Naive thymus-derived CD8-positive, alpha-beta T cell (primary cell): Measurements from ENCODE around the gene SMYD3. TPM values are rescaled to one million over a fixed set of nuclear protein-coding genes. Genes with fewer than 3 reads are reported as not detected.

Experiments
- ATAC-seq, 2 donors: fragments of 150-1000 bp; cut with Tn5 transposase in 1 of 2; sonication (Bioruptor Pico), chemical (Tn5 transposase) in 1 of 2; 1 replicate in 1 of 2; 2 replicates in 1 of 2; pipeline ENCODE4 v1.10.0; 2021; ENCODE audit warnings: mild to moderate bottlenecking in 2 of 2, moderate library complexity in 2 of 2
- POLR2A ChIA-PET: fragments of 350-600 bp; sonication (Branson Sonifier 250); formaldehyde crosslinking; loops from one replicate; lab custom pipeline; 2021; ENCODE audit warnings: antibody characterized with exemption; lab: Charles Lee
- DNase-seq, 10 donors: peaks; one replicate each; pipeline versions ENCODE4 v3.0.0 to v3.0.0-alpha.2; 2020 to 2022
- H3K27ac Mint-ChIP-seq, 10 donors: one replicate each; pipeline ENCODE4 v1.8.0; 2020 to 2022; ENCODE audit warnings: mild to moderate bottlenecking in 10 of 10, mixed read lengths in 10 of 10, moderate library complexity in 4 of 10, inconsistent platforms in 1 of 10
- H3K27me3 Mint-ChIP-seq, 5 donors: one replicate each; pipeline ENCODE4 v1.8.0; 2021 to 2022; ENCODE audit warnings: mixed read lengths in 5 of 5
- H3K36me3 Mint-ChIP-seq, 3 donors: one replicate each; pipeline ENCODE4 v1.8.0; 2020 to 2022; ENCODE audit warnings: mixed read lengths in 3 of 3, mild to moderate bottlenecking in 2 of 3, inconsistent platforms in 1 of 3
- H3K4me1 Mint-ChIP-seq, 4 donors: one replicate each; pipeline ENCODE4 v1.8.0; 2021 to 2022; ENCODE audit warnings: mixed read lengths in 4 of 4
- H3K4me3 Mint-ChIP-seq, 10 donors: one replicate each; pipeline ENCODE4 v1.8.0; 2020 to 2022; ENCODE audit warnings: mild to moderate bottlenecking in 10 of 10, mixed read lengths in 10 of 10, moderate library complexity in 6 of 10, inconsistent platforms in 1 of 10
- H3K9me3 Mint-ChIP-seq, 9 donors: one replicate each; pipeline ENCODE4 v1.8.0; 2020 to 2022; ENCODE audit warnings: mixed read lengths in 9 of 9, mild to moderate bottlenecking in 3 of 9, inconsistent platforms in 1 of 9, moderate library complexity in 1 of 9
- polyA plus RNA-seq, 3 donors: library from polyadenylated mRNA; unstranded; fragments of 300-500 nt; fragmentation: Illumina TruSeq; gene quantifications; one replicate each; pipeline ENCODE4 v1.2.3, GENCODE V29; 2021
- total RNA-seq, 8 experiments: library from RNA in 2 of 8; stranded (reverse) in 2 of 8; gene quantifications; one replicate each; pipeline ENCODE4 v1.2.3 and lab custom pipeline; 2021 to 2026

SMYD3 gene
- total and polyA plus RNA-seq, 5 experiments from 2014 or later: 19.1 to 42.1 (median 36.5) TPM

DNA sequence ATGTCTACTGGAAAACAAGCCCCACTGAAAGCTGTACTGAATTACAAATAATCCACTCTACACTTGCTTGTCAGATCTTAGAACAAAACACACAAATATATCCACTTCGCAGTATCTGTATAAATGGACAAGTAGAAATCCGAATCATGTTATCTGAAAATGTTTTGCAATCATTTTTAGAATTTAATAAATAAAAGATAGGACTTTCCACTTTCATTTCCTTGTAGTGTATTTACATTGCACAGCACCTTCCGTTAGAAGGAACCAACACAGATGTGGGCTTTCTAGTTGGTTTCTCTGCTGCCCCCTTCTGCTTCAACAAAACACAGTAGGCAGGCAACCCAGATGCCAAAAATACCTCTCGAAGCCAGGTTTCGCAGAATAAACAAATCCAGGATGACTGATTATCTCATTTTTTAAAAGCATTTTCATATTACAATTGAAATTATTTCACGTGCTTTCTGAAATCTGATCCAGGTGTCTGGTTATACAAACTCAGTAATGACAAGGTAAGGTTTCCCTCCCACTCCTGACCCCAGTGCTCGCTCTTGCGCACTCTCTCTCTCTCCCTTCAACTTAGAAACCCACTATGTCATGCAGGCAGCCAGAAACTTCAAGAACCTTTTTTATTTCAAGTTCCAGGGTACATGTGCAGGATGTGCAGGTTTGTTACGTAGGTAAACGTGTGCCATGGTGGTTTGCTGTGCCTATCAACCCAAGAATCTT is 389.9 kb downstream of the SMYD3 start:
- Mint-ChIP-seq H3K4me3 (peak overlapping the region; percentile 36 to 83 (median 72)), H3K27me3 (no peaks in the 10 kb centered on the region), H3K9me3 (peaks cover 0 to 8% (median 0%) of the 10 kb centered on the region in 9 donors), H3K36me3 (peaks cover 0 to 6% (median 3%) of the 10 kb centered on the region in 3 donors), H3K4me1 (peaks cover 3 to 39% (median 22%) of the 10 kb centered on the region in 4 donors), H3K27ac (peak overlapping the region; percentile 73 to 95 (median 90))
- peak; percentile 94 to 95 for ATAC-seq
- POLR2A ChIA-PET: no interaction called here
- peak; percentile 12 to 89 (median 62) for DNase-seq

GRCh38 chr1:246114369-246114768 is 392.7 kb downstream of the SMYD3 start:
- ATAC-seq: no peak
- Mint-ChIP-seq H3K36me3 (peaks cover 0 to 14% (median 3%) of the 10 kb centered on the region in 3 donors), H3K9me3 (peaks cover 0 to 5% (median 0%) of the 10 kb centered on the region in 9 donors), H3K4me3 (no peak overlapping the region), H3K27me3 (no peaks in the 10 kb centered on the region), H3K4me1 (peaks cover 3 to 42% (median 25%) of the 10 kb centered on the region in 4 donors), H3K27ac (peak overlapping the region in 5 of 10 donors; percentile 25 to 90 (median 53))
- POLR2A ChIA-PET: no interaction called here
- no peak for DNase-seq

DNA sequence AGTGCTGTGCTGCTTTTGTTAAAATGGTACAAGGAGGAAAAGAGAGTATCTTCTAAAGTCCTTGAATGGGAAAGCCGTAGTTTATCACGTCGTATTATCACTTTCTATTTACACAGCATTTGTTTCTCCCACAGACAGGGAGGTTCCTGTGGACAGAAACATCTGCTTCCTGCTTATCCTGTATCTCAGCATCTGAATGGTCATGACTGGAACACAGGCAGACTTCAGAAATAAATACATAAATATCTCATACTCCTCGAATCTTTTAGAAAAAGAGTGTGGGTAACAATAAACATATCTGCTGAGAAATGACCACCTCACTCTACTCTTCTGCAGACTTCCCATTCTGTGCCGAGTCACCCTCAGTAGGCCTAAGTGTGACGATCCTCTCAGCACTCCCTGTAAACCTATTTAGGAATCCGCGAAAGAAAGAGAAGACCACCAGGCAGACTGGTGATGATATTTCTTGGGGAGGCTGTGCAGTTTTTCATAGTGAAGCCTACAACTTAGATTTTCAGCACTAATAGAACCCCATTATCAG is 393.5 kb downstream of the SMYD3 start:
- peak overlapping the region in 5 of 10 donors; percentile 23 to 81 (median 33) for H3K27ac Mint-ChIP-seq
- H3K4me1 Mint-ChIP-seq: peaks cover 3 to 42% (median 26%) of the 10 kb centered on the region in 4 donors
- ATAC-seq (no peak), DNase-seq (no peak)
- H3K36me3 Mint-ChIP-seq: peaks cover 0 to 13% (median 3%) of the 10 kb centered on the region in 3 donors
- H3K4me3 Mint-ChIP-seq: no peak overlapping the region
- no peaks in the 10 kb centered on the region for H3K27me3 Mint-ChIP-seq
- POLR2A ChIA-PET: no interaction called here
- peaks cover 0 to 3% (median 0%) of the 10 kb centered on the region in 9 donors for H3K9me3 Mint-ChIP-seq

DNA sequence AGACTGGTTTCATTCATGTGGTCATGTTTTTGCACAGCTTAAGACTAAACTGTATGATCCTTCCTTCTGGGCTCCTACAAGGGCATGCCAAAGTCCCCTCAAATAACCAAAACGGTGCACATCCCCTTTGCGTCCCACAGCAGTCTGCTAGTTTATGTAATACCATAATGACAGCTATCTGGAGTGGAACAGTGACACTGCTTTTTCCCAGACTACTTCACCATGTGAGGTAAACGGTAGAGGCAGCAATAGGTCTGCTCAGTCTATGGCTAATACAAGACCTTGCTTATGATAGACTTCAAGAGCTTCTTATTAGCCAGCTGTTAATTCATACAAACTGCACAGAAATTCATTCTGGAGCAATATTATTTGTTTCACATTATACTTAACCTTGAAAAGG is 395.5 kb downstream of the SMYD3 start:
- ATAC-seq (no peak), DNase-seq (no peak)
- no peaks in the 10 kb centered on the region for H3K27me3 Mint-ChIP-seq
- peaks cover 0 to 22% (median 3%) of the 10 kb centered on the region in 3 donors for H3K36me3 Mint-ChIP-seq
- H3K4me1 Mint-ChIP-seq: peaks cover 3 to 28% (median 20%) of the 10 kb centered on the region in 4 donors
- H3K4me3 Mint-ChIP-seq: no peak overlapping the region
- no peak overlapping the region for H3K27ac Mint-ChIP-seq
- POLR2A ChIA-PET: no interaction called here
- H3K9me3 Mint-ChIP-seq: no peaks in the 10 kb centered on the region

DNA sequence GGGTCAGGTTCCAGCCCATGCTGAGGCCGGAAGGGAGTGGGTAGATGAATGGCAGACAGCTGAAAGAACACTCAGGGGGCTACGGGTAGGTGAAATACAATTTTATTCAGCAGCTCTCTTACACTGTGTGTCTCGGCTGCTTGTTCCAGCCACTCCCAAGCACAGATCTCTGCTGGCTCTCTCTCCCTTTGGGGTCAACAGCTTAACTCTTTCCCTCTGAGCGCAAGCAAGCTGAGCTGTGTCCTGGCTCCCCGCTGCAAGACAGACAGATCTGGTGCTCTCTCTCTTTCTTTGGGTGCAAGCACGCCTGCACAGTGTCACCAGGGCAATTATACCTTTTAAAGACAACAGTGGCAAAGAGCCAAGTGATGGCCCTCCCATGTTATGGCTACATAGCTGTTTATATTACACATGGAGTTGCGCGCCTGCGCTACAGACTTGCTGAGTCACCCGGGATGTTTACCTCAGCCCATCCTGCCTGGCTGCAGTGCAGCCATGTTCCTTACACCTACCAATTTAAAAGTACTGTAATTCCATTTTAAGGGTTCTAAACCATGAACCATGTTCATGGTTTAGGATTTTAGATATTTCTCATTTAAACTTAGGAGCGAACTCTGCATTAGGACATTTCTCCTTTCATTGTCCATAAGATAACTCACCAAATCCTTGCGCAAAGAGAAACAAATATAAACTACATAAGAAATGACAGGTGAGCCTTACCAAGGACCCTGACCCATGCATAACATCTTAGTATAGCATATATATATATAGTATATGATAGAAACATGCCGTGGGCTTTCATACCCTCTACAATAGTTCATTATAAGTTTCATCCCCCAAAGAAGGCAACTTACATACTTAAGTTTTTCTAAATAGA is 396.5 kb downstream of the SMYD3 start:
- POLR2A ChIA-PET: no interaction called here
- Mint-ChIP-seq H3K27ac (peak overlapping the region in 1 of 10 donors; percentile 65), H3K27me3 (no peaks in the 10 kb centered on the region), H3K4me3 (no peak overlapping the region), H3K4me1 (peaks cover 1 to 22% (median 12%) of the 10 kb centered on the region in 4 donors), H3K36me3 (peaks cover 0 to 23% (median 3%) of the 10 kb centered on the region in 3 donors), H3K9me3 (no peaks in the 10 kb centered on the region)
- ATAC-seq (no peak), DNase-seq (no peak)

DNA sequence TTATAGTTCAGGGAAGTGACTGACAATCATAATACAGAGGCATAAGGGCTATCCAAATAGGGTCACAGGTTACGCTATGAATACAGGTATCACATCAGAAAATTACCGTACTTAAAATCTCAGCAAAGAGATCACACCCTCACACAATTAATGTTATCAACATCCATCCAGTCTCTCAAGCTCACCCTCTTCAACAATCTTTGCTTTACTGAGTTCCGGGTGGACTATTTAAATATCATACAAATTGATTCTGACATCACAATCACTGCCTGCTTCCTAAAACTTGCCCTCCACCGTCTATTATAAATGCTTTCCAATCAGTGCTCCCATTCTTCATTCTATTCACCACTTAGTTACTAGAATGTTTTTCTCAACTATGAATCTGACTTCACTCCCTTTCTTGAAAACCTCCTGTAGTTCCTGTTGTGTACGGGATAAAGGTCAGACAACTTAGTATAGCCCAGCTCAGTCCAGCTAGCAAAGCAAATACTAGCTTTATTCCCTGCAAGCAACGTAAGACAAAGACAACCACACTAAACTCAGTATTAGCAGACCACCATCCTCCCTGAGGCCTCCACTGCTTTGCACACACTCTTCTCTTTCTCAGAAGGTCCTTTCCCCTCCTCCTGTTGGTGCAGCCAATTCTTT is 398.7 kb downstream of the SMYD3 start:
- ATAC-seq: no peak
- H3K27me3 Mint-ChIP-seq: no peaks in the 10 kb centered on the region
- H3K36me3 Mint-ChIP-seq: peaks cover 0 to 31% (median 6%) of the 10 kb centered on the region in 3 donors
- H3K4me1 Mint-ChIP-seq: peaks cover under 1 to 13% (median 5%) of the 10 kb centered on the region in 4 donors
- POLR2A ChIA-PET: interaction anchor here (0.7 kb wide), 1 partner anchor 1306 kb away, joined by 3 read pairs; no protein-coding TSS in a partner anchor
- no peak for DNase-seq
- H3K9me3 Mint-ChIP-seq: no peaks in the 10 kb centered on the region
- no peak overlapping the region for H3K4me3 Mint-ChIP-seq
- no peak overlapping the region for H3K27ac Mint-ChIP-seq

DNA sequence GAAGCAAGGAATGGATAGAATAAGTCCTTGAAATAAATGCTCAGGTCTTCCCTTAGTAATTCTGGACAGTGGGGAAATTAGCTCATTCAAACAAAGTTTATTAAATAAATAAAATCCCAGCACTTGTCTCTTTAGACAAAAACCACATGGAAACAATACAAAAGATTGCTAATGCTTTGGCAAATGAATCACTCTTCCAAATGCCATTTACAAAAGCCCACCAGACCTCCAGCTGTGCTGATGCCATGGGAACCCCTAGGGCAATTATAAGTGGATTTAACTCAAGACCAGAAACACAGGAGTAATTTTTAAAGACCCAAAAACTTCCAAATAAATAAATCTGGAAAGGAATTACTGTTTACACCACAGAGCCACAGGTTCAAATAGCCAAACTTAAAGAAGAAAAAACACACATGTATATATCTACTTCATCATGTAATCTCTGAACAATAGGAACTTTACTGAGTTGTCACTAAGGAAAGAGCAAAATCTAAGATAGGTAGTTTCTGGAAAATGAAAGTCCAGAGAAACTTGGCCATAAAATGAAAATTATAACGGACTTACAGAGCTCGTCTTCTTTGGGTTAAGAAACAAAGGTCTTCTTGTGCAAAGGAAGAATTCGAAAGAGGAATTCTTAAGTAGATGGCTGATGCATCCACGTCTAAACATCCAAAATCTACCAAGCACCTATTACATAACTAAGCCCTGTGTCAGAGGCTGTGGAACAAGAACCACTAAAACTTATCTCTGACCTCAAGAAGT is 399.4 kb downstream of the SMYD3 start:
- no peak overlapping the region for H3K27ac Mint-ChIP-seq
- H3K4me1 Mint-ChIP-seq: peaks cover 0 to 13% (median 4%) of the 10 kb centered on the region in 4 donors
- peaks cover 0 to 33% (median 6%) of the 10 kb centered on the region in 3 donors for H3K36me3 Mint-ChIP-seq
- H3K9me3 Mint-ChIP-seq: no peaks in the 10 kb centered on the region
- no peak overlapping the region for H3K4me3 Mint-ChIP-seq
- no peaks in the 10 kb centered on the region for H3K27me3 Mint-ChIP-seq
- DNase-seq (no peak), ATAC-seq (no peak)
- POLR2A ChIA-PET: interaction anchor here (0.6 kb wide), 1 partner anchor 876 kb away, joined by 3 read pairs; no protein-coding TSS in a partner anchor

- POLR2A ChIA-PET: no interaction called here
- peaks cover 0 to 33% (median 9%) of the 10 kb centered on the region in 3 donors for H3K36me3 Mint-ChIP-seq
- no peak overlapping the region for H3K27ac Mint-ChIP-seq
- no peaks in the 10 kb centered on the region for H3K9me3 Mint-ChIP-seq
- DNase-seq (no peak), ATAC-seq (no peak)
- peaks cover 0 to 8% (median 4%) of the 10 kb centered on the region in 4 donors for H3K4me1 Mint-ChIP-seq
- no peak overlapping the region for H3K4me3 Mint-ChIP-seq
- H3K27me3 Mint-ChIP-seq: no peaks in the 10 kb centered on the region
These were observed 400.7 kb downstream of the SMYD3 start for GRCh38 chr1:246106342-246106763.

DNA sequence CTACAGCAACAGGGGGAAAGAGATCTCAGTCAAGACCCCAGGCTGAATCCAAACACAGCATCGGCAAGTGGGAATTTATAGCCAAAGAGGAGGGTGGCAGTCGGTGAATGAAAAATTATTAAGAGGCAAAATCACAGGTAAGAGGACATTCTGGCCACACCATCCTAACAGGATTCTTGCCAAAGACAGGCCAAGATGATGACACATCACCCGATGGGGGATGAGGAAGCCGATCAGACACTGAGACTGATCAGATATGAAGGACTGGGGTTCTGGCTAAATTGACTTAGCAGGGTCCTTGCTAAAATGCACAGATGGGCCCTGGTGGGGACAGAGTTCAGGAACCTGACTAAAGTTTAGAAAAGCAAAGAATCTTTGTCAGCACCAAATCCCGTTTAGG is 402.2 kb downstream of the SMYD3 start:
- peaks cover 0 to 30% (median 9%) of the 10 kb centered on the region in 3 donors for H3K36me3 Mint-ChIP-seq
- H3K27ac Mint-ChIP-seq: peak overlapping the region in 1 of 10 donors; percentile 25
- ATAC-seq: no peak
- no peak for DNase-seq
- H3K4me3 Mint-ChIP-seq: no peak overlapping the region
- H3K4me1 Mint-ChIP-seq: peaks cover 0 to 8% (median 3%) of the 10 kb centered on the region in 4 donors
- no peaks in the 10 kb centered on the region for H3K27me3 Mint-ChIP-seq
- POLR2A ChIA-PET: no interaction called here
- no peaks in the 10 kb centered on the region for H3K9me3 Mint-ChIP-seq

DNA sequence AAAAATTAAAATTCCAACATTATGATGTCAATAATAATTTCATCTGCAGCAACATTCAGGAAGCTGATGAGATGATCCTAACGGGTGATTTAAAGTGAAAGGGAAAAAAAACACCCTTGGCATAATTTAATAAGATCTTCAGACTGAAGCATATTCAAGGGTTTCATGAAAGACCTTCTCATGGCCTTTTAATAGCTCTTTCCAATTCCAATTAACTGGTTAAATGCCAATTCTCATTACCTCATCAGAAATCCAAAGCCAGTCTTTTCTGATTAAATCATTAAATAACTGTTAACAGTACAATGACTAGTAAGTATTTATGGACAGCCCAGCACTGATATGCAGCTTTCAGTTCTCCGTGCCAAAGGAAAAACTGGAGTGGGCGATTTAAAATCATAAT is 407.5 kb downstream of the SMYD3 start:
- POLR2A ChIA-PET: no interaction called here
- peaks cover 9 to 32% (median 23%) of the 10 kb centered on the region in 3 donors for H3K36me3 Mint-ChIP-seq

GRCh38 chr1:246096356-246096755 is 410.7 kb downstream of the SMYD3 start:
- Mint-ChIP-seq H3K4me1 (peaks cover 0 to 7% (median 0%) of the 10 kb centered on the region in 4 donors), H3K27ac (no peak overlapping the region), H3K4me3 (no peak overlapping the region), H3K36me3 (peaks cover 18 to 34% (median 23%) of the 10 kb centered on the region in 3 donors), H3K9me3 (peaks cover 0 to 20% (median 4%) of the 10 kb centered on the region in 9 donors), H3K27me3 (no peaks in the 10 kb centered on the region)
- no peak for DNase-seq
- no peak for ATAC-seq
- POLR2A ChIA-PET: no interaction called here

More for the DNA sequence above, 407.5 kb downstream of the SMYD3 start:
- H3K4me1 Mint-ChIP-seq: peaks cover 0 to 12% (median 0%) of the 10 kb centered on the region in 4 donors
- peaks cover 0 to 8% (median 0%) of the 10 kb centered on the region in 9 donors for H3K9me3 Mint-ChIP-seq
- DNase-seq (no peak), ATAC-seq (no peak)
- no peak overlapping the region for H3K4me3 Mint-ChIP-seq
- no peaks in the 10 kb centered on the region for H3K27me3 Mint-ChIP-seq
- H3K27ac Mint-ChIP-seq: no peak overlapping the region
